Prostate gland (tissue), 2 donors: ENCODE data around the gene SAP30BP. TPM values are rescaled to one million over a fixed set of nuclear protein-coding genes. Genes with fewer than 3 reads are reported as not detected.

Source experiments
- DNase-seq: peaks from one replicate; pipeline ENCODE4 v3.0.0-alpha.2; 2019; ENCODE audit warnings: low spot score
- H3K27ac ChIP-seq, 2 donors: fragments of 200-600 bp; sonication (generic); 2 replicates each; pipeline ENCODE4 v1.5.1; 2017 to 2019
- H3K27me3 ChIP-seq: fragments of 200-600 bp; sonication (generic); replicated peaks from 2 replicates; pipeline ENCODE4 v1.5.1; 2019; ENCODE audit not compliant: insufficient read depth
- H3K36me3 ChIP-seq, 2 donors: fragments of 200-600 bp; sonication (generic); 1 replicate in 1 of 2; 2 replicates in 1 of 2; pipeline versions ENCODE4 v1.5.1 to v1.8.1; 2017 to 2019
- H3K4me1 ChIP-seq: fragments of 200-600 bp; sonication (generic); replicated peaks from 2 replicates; pipeline ENCODE4 v1.5.1; 2019
- H3K4me3 ChIP-seq, 2 donors: fragments of 200-600 bp; sonication (generic); 2 replicates each; pipeline ENCODE4 v1.5.1; 2017 to 2019
- H3K9me3 ChIP-seq: fragments of 200-600 bp; sonication (generic); 2 replicates; pipeline ENCODE4 v1.5.1; 2017
- CTCF ChIP-seq, 4 experiments: fragments of 200-600 bp in 2 of 4; fragments of 450-650 bp in 2 of 4; sonication (generic) in 2 of 4; IDR thresholded peaks; 1 replicate in 3 of 4; 2 replicates in 1 of 4; pipeline ENCODE4 v1.5.1; 2016 to 2019; ENCODE audit warnings: antibody characterized with exemption in 4 of 4, mild to moderate bottlenecking in 2 of 4, moderate library complexity in 2 of 4
- POLR2A ChIP-seq: fragments of 450-650 bp; IDR thresholded peaks from one replicate; pipeline ENCODE4 v1.6.1; 2016; ENCODE audit warnings: antibody characterized with exemption, mild to moderate bottlenecking
- POLR2AphosphoS5 ChIP-seq: sonication (generic); formaldehyde crosslinking; IDR thresholded peaks from one replicate; pipeline ENCODE4 v1.6.1; 2017; ENCODE audit warnings: antibody characterized with exemption
- WGBS: methylation state at CpG from one replicate; pipeline ENCODE4 v1.1.5; 2018; 5-methylcytosine and 5-hydroxymethylcytosine counted together
- intact Hi-C: fragments of 100-400 bp; cut with DNase I; formaldehyde crosslinking; loops from one replicate; pipeline ENCODE4 v1.14.2; 2022
- total RNA-seq, 2 donors: library from RNA; depleted of rRNA; stranded (reverse); fragments of >200 nt; gene quantifications; one replicate each; pipeline ENCODE4 v1.1.0, GENCODE V29; 2016

Gene SAP30BP
- total RNA-seq, 2 donors from 2014 or later, result 50.4 to 72.3 TPM

- Histone ChIP-seq H3K4me3 (no peak overlapping the region), H3K9me3 (no peaks in the 10 kb centered on the region), H3K27me3 (no peaks in the 10 kb centered on the region), H3K27ac (no peak overlapping the region), H3K4me1 (no peaks in the 10 kb centered on the region), H3K36me3 (peaks cover 0 to 6% of the 10 kb centered on the region in 2 donors)
- intact Hi-C loops, result no loop called here
- TF ChIP-seq POLR2AphosphoS5 (no peak), CTCF (IDR thresholded peaks at IDR 0.05) (no peak), POLR2A (no peak)
- 92% methylated on average over 7 of the region's 7 CpGs for WGBS
- DNase-seq, result no peak
Observed at GRCh38 chr17:75650874-75651273, 16.3 kb upstream of the SAP30BP start.

GRCh38 chr17:75652341-75652740 is 14.8 kb upstream of the SAP30BP start:
- TF ChIP-seq POLR2A, result no peak
- no peak for TF ChIP-seq CTCF (IDR thresholded peaks at IDR 0.05)
- TF ChIP-seq POLR2AphosphoS5, result no peak
- no peak overlapping the region for H3K27ac ChIP-seq
- WGBS, result 98% methylated on average over 5 of the region's 5 CpGs
- no peaks in the 10 kb centered on the region for H3K27me3 ChIP-seq
- no peaks in the 10 kb centered on the region for H3K9me3 ChIP-seq
- peaks cover 0 to 6% of the 10 kb centered on the region in 2 donors for H3K36me3 ChIP-seq
- intact Hi-C loops, result no loop called here
- no peaks in the 10 kb centered on the region for H3K4me1 ChIP-seq
- H3K4me3 ChIP-seq, result no peak overlapping the region
- no peak for DNase-seq

GRCh38 chr17:75652934-75653549 is 14.1 kb upstream of the SAP30BP start:
- WGBS, result 63% methylated on average over 6 of the region's 6 CpGs
- no peak overlapping the region for H3K4me3 ChIP-seq
- no peaks in the 10 kb centered on the region for H3K9me3 ChIP-seq
- peaks cover 0 to 6% of the 10 kb centered on the region in 2 donors for H3K36me3 ChIP-seq
- H3K27me3 ChIP-seq, result no peaks in the 10 kb centered on the region
- intact Hi-C loops, result no loop called here
- DNase-seq, result no peak
- H3K4me1 ChIP-seq, result no peaks in the 10 kb centered on the region
- no peak overlapping the region for H3K27ac ChIP-seq
- TF ChIP-seq CTCF (IDR thresholded peaks at IDR 0.05) (peak in 3 of 4 experiments; percentile 38 to 66 (median 52)), POLR2A (no peak), POLR2AphosphoS5 (no peak)

- intact Hi-C loops, result no loop called here
- no peak for DNase-seq
Observed at GRCh38 chr17:75654176-75654575, 13.0 kb upstream of the SAP30BP start.

More at GRCh38 chr17:75654176-75654575, 13.0 kb upstream of the SAP30BP start:
- no peak overlapping the region for H3K4me3 ChIP-seq
- H3K9me3 ChIP-seq, result no peaks in the 10 kb centered on the region
- WGBS, result 28% methylated on average over 2 of the region's 2 CpGs
- TF ChIP-seq CTCF (IDR thresholded peaks at IDR 0.05) (peak in 1 of 4 experiments; percentile 33), POLR2A (no peak), POLR2AphosphoS5 (no peak)
- H3K36me3 ChIP-seq, result peaks cover 0 to 6% of the 10 kb centered on the region in 2 donors
- H3K27me3 ChIP-seq, result no peaks in the 10 kb centered on the region
- H3K4me1 ChIP-seq, result no peaks in the 10 kb centered on the region
- no peak overlapping the region for H3K27ac ChIP-seq
